GM03348 (cell line): ENCODE measurements around the gene VGLL4.

ENCODE experiments used
- DNase-seq: peaks from one replicate; pipeline ENCODE4 v3.0.0; 2012; ENCODE audit warnings: low spot score

Gene VGLL4

GRCh38 chr3:11653298-11654055 is 9.8 kb upstream of the VGLL4 start:
- DNase-seq: no peak

- peak; percentile 44 for DNase-seq
These were observed 8.2 kb upstream of the VGLL4 start for GRCh38 chr3:11651900-11652299.

- no peak for DNase-seq
These were observed 7.8 kb upstream of the VGLL4 start for GRCh38 chr3:11651477-11651876.

- no peak for DNase-seq
These were observed 6.7 kb upstream of the VGLL4 start for GRCh38 chr3:11650391-11650790.

- DNase-seq: no peak
These were observed 5.0 kb upstream of the VGLL4 start for GRCh38 chr3:11648735-11649134.

GRCh38 chr3:11643201-11643603 is 513 bp downstream of the VGLL4 start:
- DNase-seq: peak; percentile 53

- peak; percentile 83 for DNase-seq
These were observed 1.1 kb downstream of the VGLL4 start for GRCh38 chr3:11642431-11643191.

- DNase-seq: peak; percentile 52
These were observed 1.9 kb downstream of the VGLL4 start for GRCh38 chr3:11641683-11642430.

- peak; percentile 21 for DNase-seq
These were observed 2.4 kb downstream of the VGLL4 start for GRCh38 chr3:11641316-11641682.

GRCh38 chr3:11640009-11640673 is 3.6 kb downstream of the VGLL4 start:
- DNase-seq: no peak

GRCh38 chr3:11638495-11639358 is 5.0 kb downstream of the VGLL4 start:
- no peak for DNase-seq

GRCh38 chr3:11637901-11638458 is 5.7 kb downstream of the VGLL4 start:
- DNase-seq: peak; percentile 40

GRCh38 chr3:11636394-11636770 is 7.3 kb downstream of the VGLL4 start:
- no peak for DNase-seq

GRCh38 chr3:11635680-11636393 is 7.9 kb downstream of the VGLL4 start:
- DNase-seq: no peak

GRCh38 chr3:11634974-11635612 is 8.6 kb downstream of the VGLL4 start:
- no peak for DNase-seq

GRCh38 chr3:11634081-11634635 is 9.6 kb downstream of the VGLL4 start:
- DNase-seq: no peak

- DNase-seq: no peak
These were observed 10.7 kb downstream of the VGLL4 start for GRCh38 chr3:11632966-11633365.

- DNase-seq: no peak
These were observed 11.2 kb downstream of the VGLL4 start for GRCh38 chr3:11632564-11632963.

- DNase-seq: no peak
These were observed 11.9 kb downstream of the VGLL4 start for GRCh38 chr3:11631820-11632219.

GRCh38 chr3:11629716-11630115 is 14.0 kb downstream of the VGLL4 start:
- peak; percentile 77 for DNase-seq
